GM19372 (cell line): ENCODE measurements around the gene ARHGAP22.

Source experiments
- ATAC-seq: cut with Tn5 transposase; IDR thresholded peaks from one replicate; pipeline ENCODE4 v1.9.1; 2021; ENCODE audit warnings: mild to moderate bottlenecking, low read depth, moderate library complexity; ENCODE audit not compliant: unreplicated experiment

Gene ARHGAP22

DNA sequence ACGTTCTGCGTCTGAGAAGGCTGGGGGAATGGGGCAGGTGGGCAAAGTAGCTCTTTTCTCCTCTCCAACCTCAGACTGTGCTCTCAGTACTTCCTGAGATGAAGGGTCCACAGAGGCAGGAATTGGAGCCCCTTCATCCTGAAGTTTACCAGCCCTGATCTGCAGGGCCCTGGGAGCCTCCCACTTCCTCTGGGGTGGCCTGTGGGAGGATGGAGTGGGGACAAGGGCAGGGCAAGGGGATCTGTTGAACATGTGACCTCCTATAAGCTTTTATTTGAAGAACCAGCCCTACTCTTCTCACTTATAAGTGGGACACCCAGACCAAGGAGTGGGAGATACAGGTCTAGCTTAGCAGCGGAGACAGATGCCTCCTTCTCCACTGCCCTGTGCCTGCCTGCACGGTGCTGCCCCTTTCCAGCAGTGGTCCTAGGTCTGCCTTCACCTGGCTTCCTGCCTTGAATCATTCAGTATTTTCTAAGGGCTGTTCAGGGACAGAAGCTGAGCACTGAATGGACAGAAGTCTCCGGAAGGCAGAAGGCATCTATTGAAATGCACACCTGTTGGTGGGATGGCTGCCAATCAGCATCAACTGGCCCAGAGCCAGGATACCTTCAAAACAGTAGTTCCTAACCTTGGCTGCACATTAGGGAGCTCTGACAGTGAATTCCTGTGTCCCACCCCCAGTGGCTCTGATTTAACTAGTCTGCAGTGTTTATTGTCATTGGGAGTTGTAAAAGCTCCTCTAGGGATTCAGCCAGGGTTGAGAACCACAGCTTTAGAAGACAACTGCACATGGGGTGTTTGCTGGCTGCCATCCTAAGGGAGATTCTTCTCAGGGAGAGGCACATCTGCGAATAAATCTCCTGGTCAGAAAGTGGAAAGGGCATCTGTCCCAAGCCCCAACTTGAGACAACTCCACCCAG, 2.7 kb upstream of the ARHGAP22 start:
- no peak for ATAC-seq

DNA sequence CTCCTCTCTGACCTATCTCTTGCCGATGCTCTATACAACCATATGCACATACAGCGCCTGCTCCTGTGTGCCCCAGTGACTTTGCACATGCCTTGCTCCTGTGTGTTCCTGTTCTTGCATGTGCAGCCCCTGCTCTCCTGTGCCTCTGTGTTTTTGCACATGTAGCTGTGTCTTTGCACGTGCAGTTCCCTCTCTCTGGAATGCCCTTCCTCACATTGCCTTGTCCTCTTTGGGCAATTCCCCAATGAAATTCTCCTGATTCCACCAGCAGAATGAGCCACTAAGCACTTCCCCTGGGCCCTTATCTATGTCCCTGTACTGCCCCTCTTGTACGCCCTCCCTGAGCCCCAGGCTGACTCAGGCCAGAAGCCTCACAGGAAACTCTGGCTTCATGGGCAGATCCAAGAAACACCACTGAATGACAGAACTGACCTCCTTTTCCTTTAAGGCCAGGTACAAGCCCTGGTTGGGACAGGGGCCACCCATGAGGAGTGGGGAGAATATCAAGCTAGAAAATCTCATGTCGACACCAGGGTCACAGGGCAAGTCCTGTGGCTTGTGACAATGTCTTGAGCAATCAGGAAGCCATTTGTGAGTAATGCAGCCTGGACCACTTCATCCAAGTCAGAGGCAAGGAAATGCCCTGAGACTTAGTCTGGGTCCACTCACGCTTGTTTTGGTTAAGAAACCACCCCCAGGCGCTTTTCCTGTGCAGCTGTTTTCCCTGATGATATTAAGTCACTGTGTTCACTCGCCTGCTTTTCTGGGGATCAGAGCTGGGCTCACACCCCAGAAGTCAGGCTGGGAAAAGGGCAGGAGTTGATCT, 1.9 kb upstream of the ARHGAP22 start:
- no peak for ATAC-seq

DNA sequence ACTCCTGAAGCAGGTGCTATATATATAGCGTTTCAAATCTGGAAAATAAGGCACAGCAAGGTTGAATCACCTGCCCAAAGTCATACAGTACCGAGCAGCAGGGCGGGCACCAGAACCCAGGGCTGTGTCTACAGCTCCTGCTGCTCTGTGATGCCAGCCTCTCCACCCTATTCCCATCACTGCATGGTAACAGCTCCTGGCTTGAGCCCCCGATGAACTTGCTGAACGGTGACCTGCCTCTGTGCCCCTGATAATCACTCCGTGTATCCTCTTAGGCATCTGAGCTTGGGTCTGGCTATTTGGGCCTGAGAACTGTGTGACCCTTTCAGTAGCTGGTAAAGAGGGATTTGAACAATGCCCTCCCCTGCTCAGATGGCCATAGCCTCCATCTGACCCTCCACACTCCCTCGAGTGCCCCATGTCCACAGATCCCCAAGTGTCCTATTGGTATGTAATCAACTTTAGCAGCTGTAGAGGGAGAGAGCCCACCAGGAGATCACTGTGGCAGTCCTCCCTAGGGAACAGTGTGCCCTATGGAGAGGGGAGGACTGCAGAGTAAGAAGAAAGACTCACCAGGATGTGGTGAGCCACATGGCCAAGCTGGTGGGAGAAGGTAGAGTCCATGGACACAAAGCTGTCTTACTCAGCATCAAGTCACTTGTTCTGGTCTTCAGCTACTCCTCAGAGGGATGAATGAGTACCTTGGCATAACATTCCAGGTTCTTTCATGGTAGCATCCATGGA, 1.1 kb upstream of the ARHGAP22 start:
- ATAC-seq: no peak

DNA sequence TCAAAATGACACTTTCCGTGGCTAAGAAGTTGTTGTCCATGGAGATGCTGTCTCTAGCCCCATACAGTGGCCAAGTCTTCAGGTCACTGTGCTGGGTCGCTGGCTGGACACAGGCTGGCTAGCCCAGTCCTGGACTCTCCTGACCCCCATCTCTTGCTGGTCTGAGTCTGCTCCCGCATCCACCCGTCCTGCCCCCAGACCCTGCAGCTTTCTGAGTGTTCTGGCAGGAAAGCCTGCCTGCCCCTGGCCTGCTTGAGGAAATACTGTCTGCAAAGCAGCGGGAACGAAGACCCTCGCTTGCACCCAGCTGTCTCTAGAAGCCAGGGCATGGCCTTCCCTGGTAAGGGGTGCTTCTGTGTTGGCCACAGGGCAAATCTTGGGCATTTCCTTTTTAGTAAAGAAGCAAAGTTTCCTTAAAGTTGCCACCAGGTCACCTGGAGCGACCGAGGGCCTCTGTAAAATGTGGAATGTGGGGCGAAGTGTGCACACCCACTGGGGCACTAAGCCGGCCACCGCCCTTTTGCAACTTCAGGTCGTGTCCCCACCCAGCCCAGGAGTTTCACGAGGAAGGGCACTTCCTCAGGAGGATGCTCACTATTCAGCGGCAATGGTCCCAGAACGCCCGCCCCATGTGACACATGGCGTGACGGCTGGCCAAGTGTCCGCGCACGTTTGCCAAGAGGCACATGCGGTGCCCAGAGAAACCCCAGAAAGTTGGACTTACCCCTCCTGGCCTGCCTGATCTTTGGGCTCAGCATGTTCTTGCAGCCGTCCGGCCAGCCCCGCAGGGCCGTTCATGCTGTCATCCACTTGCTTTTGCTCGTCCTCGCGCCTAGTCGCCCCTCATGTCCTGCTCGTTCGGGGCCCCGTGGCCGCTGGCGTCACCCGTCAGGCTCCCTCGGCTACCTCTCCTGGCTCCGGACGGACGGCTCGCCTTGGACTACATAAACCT, 558 bp downstream of the ARHGAP22 start:
- ATAC-seq: no peak

DNA sequence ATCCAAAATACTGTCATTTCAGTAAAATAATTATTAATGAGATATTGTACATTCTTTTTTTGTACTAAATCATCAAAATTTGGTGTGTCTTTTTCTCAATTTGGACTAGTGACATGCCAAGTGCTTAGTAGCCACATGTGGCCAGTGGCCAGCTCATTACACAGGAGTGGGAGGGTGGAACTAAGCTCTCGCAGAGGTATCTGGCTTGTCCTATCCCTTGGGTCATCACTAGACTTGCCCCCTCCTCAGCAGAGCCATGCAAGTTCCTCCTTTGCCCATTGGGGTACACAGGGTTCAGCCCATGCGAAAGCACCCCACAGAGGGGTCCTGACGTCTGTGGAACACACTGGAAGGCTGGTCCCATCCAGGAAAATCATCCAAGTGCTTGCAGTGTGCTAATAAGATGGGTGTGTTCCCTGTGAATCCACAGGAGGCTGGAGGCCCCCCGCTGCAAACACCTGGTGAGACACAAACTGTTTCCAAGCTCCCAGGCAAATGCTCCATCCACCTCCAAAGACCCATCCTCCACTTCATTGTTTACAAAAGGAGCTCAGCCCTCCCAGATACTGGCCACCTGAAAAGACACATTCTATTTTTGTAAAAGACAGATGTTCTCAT, 1.3 kb downstream of the ARHGAP22 start:
- ATAC-seq: no peak

DNA sequence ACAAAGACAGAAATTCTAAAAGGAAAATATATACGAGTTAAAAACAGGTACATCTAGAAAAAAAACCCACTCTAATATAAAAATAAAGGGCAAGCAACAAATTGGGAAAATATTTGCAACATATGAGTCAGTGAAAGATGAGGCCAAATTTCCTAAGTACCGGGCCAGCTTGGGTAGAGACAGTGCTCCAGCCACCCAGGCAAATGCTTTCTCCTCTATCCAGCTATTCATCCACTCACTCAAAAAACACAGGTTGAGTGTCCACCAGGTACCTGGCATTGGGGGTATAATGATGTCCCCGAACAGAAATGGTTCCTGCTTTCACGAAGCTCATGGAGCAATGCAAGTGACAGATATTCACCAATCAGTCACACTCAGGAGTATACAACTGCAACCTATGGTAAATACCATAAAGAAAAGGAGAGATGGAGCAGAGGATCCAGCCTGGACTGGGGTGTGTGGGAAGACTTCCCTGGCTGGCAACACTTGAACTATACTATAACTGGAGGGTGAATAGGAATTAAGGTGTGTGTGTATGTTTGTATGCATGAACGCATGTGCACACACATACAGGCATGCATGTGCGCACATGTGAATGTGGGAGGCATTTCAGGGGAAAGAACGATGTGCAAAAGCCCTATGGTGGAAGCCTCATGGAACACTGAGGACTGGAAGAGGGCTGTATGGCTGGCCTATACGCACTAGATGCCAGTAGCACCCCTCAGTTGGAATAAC, 2.3 kb downstream of the ARHGAP22 start:
- ATAC-seq: no peak

DNA sequence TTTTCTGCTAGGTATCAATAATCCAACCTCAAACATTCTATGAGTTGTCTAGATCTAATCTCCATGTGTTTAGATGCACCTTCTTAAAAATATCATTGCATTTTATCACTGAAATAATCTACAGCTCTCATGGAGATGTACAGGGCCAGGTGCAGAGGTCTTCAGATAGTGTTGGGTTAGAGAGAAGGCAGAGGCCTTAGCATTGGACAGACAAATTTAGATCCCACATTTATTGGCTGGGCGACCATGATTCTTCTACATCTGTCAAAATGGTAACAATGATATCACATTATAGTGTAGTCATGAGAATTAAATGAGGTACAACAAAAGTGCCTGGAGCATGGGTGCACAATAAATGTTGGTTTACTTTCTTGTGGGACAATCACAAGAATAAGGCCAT, 3.1 kb downstream of the ARHGAP22 start:
- ATAC-seq: no peak

DNA sequence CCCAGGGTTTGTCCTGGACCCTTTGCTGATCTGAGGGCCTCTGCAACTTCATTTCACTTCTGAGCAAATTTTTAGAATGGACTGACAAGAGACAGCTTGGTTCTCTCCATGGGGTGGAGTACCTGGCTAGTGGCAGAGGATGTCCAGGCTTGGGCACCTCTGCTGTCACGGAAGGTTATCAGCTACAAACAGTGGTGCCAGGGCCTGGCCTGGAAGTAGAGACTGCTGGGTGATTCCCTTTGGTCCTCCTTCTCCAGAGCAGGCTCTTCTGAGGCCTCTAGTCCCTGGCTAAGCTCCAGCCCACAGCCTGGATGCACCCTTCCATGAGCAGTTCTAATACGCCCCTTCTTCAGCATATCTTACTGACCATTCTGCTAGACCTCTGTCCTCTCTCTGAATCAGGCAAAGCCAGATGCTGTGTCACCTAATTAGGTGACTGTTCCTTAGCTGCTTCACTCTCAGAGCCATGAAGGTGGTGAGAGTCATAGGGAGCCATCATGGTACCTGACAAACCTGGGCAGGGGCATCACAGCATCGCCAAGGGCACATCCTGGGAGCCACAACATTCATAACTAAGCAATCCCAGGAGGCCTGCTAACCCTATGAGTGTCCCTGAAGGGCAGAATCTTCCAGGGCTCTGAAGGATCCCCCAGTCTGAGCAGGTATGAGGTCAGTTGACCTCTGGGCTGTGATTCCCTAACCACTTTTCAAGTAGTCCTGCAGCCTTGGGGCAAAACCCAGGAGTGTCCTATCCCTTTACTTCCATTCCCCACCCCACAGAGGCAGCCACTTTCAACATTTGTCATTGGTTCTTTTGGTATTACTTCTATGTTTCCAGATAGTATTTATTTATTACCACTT, 4.0 kb downstream of the ARHGAP22 start:
- ATAC-seq: no peak

DNA sequence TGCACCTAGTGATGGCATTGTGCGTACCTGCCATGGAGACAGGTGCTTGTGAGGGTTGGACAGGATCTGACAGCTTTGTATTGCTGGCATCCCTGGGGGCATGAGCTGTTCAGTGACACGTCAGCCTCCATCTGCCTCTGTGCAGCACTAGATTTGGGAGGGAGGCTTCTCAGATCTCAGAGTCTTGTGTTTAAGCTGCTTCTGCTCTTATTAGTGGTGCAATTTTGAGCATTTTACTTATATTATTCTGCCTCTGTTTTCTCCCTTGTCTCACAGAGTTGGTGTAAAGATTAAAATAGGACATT, 5.1 kb downstream of the ARHGAP22 start:
- no peak for ATAC-seq

DNA sequence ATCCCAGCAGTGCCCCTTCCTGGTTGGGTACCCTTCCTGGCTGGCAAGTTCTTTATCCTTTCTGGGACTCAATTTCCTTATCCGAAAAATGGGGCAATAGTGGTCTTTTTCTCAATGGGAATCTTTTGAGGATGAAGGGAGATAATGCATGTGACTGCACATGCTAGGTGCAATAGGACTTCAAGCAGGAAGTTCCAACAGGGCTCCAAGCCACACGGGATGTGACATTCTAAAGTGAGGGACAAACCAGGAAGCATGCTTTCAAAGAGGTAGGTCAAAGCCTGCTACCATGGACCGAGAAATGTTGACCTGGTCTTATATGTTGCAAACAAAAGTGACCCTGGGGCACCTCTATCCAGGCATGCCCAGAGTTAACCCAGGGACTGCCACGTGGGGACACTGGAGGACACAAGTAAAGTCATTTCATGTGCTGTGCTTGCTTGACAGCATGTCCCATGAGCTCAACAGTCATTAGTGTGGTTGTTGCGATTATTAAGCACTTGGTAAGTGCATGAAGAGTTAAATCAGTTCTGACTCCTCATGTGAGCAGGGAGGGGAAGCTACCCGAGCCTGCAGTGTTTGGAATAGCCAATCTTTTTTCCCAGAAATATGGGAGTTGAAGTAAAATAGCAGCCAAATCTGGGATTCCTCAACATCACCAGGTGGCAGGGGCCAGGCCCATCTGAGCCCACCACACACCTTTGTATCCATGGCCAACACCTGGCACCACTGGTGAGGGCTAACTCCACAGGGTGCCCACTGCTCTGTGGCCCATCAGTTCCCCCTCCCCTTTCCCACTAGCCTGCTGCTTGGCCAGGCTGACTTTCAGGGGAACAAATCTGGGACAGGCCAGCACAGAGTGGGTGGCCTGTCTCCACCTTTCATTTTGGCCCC, 5.7 kb downstream of the ARHGAP22 start:
- no peak for ATAC-seq

DNA sequence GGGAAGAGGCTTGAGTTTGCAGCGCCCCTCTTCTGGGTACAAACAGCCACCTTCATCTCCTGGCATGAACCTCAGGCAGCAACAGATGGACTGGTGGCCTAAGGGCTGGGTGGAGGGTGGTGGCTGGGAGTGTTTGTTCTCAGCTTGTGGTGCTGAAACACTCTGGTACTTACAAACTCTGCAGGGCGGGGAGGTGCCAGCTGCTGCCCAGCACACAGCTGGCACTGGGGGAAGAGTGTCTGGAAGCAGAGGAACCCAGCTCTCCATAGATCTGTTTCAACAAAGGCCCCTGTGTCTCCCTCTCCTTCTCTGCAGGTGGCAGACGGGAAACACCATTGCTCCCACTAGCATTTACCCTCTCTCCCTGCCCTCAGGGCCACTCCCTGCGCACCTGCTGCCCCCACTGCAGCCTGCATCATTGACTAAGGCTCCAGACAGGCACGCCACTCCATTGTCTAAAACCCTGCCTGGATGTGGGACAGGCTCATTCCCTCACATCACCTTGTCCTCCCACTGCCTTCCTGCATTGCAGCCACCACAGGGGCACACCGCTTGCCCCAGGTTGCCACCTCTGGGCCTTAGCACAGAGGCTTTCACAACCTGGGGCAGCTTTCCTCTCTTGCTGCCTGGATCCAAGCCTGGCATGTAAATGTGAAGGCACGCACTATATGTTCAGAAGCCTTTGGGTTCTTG, 6.5 kb downstream of the ARHGAP22 start:
- ATAC-seq: no peak

DNA sequence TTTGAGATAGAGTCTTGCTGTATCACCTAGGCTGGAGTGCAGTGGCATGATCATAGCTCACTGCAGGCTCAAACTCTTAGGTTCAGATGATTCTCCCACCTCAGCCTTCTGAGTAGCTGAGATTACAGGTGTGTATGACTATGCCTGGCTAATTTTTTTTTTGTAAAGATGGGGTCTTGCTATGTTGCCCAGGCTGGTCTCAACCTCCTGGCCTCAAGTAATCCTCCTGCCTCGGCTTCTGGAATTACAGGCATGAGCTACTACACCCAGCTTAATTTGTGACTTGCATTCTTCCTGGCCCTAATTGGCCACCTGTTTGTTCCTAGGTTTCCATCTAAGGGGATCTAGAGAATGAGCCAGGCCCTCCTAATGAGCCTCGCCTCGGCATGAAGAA, 9.3 kb downstream of the ARHGAP22 start:
- ATAC-seq: no peak

DNA sequence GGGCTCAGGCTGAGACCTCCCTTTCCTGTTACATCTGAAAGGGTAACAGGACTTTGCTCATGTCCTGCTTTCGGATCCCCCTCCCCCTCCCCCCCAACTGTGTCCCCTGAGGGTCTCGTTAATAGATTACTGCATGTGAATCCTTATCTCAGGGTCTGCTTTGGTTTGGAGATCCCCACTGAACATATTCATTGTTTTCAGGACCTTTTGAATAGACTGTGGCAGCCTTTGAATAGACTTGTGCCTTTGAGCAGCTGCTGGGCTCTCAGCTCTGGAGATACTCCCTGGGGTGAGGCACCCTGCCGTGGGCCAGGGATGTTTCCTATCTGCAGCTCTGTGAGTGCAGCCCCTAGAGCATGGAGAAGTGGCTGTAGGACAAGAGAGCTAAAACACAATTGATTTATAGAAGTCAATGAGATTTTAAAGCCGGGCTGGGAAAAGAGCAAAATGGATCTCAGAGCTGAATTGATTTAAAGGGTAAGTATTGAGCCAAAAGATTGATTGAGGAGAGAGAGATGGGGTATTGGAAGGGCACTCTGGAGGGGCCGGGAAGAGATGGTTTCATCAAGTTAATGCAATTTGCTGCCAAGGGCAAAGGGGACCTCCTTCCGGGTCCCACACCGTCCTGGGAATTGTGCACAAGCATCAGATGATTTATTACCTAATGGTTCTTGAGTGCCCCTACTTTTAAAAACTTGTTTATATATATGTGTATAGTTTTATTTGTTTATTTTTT, 9.9 kb downstream of the ARHGAP22 start:
- no peak for ATAC-seq

DNA sequence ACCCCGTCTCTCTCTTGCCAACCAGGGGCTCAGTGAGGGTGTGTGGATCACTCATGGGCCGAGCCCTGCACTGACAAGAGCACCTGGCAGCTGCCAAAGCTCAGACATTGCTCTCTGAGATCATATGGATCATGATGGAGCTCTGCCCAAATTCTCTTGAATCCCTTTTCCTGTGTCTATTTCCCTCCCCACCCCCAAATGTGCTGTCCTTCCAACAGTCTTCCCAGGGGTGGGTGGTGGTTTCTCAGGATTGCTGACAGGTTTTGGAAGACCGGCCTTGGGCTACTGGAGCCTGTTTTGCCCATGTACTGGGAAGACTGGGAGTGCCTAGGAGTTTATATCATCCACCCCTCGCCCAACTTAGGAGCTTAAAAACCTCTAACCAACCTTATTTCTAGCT, 10.5 kb downstream of the ARHGAP22 start:
- ATAC-seq: no peak

DNA sequence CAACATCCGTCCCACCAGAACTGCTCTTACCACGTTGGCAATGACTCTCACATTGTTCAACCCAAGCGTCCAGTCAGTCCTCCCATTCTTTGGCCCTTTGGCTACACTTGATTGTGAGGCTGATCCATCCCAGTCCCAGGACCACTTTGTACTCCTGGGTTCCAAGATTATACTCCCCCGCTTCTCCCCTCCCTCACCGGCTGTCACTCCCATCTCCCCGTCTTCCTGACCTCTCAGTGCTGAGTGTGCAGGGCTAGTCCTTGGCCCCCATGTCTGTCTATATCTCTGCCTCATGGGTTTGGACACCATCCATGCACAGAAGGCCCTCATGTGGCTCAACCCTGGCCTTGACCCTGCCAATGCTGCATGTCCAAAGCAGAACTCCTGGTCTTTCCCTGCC, 12.5 kb downstream of the ARHGAP22 start:
- ATAC-seq: no peak

DNA sequence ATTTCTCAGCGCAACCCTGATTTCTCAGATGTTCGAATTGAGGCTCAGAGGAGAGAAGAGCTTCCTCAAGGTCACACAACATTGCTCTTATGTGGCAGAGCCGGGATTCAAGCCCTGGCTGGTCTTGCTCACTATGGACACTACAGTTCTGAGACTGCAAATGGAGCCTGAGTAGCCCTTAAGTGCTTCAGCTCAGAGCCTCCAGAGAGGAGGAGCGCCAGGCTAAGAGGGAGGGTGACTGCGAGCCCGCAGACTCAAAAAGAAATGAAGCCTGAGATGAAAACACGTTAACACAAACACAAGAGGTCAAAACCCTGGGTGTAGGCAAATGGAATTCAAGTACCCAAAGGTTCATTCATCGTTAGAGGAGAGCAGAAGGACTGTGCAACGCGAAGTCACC, 13.9 kb downstream of the ARHGAP22 start:
- no peak for ATAC-seq
